Measurements from ENCODE around the gene PXDC1.
"Not testable (repeated sequence)": the region's sequence is repeated elsewhere in the genome, so short reads cannot be mapped to it uniquely, and the experiment has no call there.

The PXDC1 gene

GRCh38 chr6:3761989-3762270 lies 10.4 kb upstream of the PXDC1 start:
- no peak for DNase-seq

- DNase-seq = no peak
Measured at GRCh38 chr6:3759646-3760232, 8.2 kb upstream of the PXDC1 start.

GRCh38 chr6:3758842-3759144 lies 7.3 kb upstream of the PXDC1 start:
- DNase-seq = no peak

DNA sequence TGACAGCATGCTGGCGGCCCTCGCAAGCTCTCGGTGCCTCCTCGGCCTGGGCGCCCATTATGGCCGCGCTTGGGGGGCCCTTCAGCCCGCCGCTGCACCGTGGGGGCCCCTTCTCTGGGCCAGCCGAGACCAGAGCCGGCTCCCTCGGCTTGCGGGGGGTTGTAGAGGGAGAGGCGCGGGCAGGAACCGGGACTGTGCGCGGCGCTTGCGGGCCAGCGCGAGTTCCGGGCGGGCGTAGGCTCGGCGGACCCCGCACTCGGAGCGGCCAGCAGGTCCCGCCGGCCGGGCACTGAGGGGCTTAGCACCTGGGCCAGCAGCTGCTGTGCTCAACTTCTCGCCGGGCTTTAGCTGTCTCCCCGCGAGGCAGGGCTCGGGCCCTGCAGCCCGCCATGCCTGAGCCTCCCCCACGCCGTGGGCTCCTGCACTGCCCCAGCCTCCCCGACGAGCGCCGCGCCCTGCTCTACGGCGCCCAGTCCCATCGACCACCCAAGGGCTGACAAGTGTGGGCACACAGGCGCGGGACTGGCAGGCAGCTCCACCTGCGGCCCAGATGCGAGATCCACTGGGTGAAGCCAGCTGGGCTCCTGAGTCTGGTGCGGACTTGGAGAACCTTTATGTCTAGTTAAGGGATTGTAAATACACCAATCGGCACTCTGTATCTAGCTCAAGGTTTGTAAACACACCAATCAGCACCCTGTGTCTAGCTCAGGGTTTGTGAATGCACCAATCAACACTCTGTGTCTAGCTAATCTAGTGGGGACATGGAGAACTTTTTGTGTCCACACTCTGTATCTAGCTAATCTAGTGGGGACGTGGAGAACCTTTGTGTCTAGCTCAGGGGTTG lies 6.7 kb upstream of the PXDC1 start:
- not testable (repeated sequence) for DNase-seq

GRCh38 chr6:3757241-3757641 lies 5.7 kb upstream of the PXDC1 start:
- no peak for DNase-seq

DNA sequence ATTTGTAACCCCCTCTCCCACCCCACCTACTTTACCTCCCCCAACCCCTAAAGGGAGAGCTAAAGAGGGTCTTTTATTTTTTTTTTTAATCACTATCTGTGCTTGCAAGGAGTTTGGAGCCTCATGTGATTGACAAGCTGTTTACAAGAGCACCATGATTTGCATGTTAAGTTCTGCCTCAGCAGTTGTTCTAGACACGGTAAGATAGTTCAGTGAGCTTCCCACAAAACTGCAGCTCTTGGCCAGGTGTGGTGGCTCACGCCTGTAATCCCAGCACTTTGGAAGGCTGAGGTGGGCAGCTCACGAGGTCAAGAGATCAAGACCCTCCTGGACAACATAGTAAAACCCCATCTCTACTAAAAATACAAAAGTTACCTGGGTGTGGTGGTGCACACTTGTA lies 5.0 kb upstream of the PXDC1 start:
- DNase-seq = no peak

GRCh38 chr6:3755637-3756545 lies 4.4 kb upstream of the PXDC1 start:
- no peak for DNase-seq

DNA sequence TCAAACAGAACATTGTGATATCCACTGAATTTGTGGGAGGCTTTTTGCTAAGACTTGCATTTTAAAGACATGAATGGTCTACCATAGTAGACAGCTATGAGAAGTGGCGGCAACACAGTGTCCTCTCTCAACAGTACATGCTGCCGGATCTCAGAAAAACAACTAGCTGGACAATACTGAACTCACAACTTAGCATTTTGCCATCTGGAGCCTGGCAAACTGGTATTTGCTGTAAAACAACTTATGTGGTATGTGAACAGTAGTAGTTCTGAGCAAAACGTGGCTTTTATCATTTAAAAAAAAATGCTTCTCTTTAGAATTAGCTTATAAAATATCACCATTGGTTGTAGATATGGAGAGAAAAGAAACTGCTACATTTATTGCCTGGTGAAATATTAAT lies 3.3 kb upstream of the PXDC1 start:
- no peak for DNase-seq

DNA sequence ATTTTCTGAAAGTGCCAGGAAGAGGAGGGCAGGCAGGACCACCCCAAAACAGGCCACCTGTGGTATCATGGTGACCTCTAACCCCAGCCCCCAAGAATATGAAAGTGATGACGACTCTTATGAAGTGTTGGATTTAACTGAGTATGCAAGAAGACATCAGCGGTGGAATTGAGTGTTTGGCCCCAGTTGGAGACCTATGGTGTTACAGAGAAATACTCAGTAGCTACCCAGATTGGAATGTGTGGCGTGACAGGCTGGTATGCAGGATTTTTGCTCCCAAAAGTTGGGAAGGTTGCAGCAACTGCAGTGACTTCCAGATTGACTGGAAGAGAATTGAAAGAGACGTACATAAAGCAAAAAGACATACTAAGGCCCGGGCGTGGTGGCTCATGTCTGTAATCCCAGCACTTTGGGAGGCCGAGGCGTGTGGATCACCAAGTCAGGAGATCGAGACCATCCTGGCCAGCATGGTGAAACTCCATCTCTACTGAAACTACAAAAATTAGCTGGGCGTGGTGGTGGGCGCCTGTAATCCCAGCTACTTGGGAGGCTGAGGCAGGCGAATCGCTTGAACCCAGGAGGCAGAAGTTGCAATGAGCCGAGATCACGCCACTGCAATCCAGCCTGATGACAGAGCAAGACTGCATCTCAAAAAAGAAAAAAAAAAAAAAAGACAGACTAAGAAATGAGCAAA lies 2.7 kb upstream of the PXDC1 start:
- not testable (repeated sequence) for DNase-seq

- no peak for DNase-seq
Measured at GRCh38 chr6:3753228-3753835, 1.8 kb upstream of the PXDC1 start.

GRCh38 chr6:3752531-3753227 lies 1.2 kb upstream of the PXDC1 start:
- DNase-seq = no peak

- DNase-seq = no peak
Measured at GRCh38 chr6:3751730-3752530, 417 bp upstream of the PXDC1 start.

DNA sequence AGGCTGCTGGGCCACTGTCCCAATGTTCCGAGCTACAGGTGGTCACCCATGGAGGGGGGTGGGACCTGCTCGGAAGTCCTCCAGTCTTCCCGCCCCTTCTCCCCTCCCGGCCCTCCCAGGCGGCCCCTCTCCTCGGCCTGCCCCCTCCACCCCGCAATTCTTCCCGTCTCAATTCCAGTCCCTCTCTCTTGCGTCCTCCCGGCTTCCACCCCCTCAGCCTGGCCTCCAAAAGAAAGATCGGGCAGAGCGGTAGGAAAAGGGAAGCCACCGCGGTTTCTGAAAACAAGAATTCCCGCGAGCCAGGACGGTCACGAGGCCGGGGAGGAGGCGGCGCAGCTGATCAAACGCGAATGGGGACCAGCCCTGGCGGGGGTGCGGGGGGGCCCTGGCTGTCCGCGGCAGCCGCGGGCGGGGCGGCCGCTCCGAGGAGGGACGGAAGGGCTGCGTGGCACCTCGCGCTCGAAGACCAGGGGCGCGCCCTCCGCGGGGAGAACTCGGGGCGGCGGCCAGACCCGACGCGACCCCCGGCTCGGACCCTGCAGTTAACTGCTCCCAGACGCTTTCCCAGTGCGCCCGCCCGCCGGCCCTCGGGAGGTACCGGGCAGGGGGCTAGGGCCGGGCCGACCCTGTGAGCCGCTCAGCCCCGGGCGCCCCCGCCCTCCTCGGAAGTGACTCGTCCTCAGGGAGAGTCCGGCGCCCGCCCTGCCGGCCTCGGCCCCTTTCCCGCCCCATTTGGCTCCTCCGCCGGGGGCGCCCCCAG lies 1.0 kb downstream of the PXDC1 start:
- no peak for DNase-seq

GRCh38 chr6:3749977-3750316 lies 1.6 kb downstream of the PXDC1 start:
- DNase-seq = no peak

DNA sequence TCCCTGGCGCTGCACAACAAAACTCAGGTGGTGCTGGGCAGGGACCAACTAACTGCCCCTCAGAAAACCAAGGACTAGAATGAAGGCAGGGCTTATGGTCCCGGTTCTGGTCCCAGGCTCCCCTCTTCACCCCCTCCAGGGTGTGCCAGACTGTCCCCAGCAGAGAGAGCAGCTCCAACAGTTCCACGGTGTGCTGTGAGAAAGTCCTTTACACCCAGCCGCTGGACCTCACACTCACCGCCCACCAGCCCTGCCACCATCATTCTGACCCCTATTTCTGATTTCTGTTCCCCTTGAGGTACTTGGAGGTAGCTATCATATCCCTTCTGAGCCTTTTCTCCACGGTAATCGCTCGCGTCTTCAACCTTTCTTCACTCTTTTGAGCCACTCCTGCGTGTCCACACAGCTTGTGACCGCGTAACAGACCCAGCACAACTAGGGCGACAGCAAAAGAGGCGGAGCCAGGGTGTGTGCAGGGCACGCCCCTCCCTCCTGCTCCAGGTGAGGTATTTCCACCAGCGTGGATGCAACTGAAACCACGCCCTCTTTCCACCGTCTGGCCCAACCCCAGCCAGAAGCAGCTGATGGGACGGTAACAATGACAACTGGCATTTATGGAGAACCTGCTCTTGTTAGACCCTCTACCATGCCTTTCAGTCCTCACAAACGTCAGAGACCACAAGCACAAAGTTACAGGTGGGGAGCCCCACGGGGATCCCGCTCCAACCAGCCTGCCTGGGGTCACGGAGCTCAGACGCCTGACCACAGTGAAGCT lies 2.3 kb downstream of the PXDC1 start:
- no peak for DNase-seq

DNA sequence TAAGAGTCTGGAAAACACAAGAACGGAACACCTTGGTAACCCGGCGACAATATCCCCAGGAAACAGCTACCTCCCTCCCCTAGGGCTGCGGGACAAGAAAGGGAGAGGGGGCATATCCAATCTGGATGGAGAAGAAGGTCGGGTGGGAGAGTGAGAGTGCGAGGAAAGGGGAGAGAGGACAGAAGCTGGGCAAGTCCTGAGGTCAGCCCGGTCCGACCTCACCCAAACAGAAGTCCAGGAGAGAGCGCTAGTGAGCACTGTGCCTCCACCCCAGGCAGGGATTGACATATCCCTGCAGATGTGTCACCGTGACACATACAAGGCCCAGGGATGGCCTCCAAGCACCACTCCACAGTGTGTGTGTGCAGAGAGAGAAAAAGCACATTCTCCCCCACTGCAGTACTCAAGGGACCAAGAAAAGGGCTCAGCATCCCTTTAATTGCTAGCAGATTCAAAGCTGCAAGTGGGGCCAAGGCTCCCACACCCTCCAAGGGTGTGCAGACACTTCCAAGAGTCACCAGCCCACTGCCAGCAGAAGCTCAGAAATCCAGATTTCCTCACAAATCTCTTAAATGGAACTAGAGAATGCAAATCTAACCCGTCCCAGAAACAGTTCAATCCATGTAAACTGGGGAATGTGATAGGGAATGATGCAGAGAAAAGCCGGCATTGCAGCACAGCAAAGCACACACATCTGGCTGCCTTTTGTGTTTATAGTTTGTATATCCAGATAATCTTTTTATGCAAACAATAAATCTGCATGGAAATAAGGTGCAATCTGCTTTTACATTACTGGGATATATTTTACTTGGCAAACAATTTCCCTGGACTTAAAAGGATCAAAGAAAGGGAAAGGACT lies 3.1 kb downstream of the PXDC1 start:
- no peak for DNase-seq

DNA sequence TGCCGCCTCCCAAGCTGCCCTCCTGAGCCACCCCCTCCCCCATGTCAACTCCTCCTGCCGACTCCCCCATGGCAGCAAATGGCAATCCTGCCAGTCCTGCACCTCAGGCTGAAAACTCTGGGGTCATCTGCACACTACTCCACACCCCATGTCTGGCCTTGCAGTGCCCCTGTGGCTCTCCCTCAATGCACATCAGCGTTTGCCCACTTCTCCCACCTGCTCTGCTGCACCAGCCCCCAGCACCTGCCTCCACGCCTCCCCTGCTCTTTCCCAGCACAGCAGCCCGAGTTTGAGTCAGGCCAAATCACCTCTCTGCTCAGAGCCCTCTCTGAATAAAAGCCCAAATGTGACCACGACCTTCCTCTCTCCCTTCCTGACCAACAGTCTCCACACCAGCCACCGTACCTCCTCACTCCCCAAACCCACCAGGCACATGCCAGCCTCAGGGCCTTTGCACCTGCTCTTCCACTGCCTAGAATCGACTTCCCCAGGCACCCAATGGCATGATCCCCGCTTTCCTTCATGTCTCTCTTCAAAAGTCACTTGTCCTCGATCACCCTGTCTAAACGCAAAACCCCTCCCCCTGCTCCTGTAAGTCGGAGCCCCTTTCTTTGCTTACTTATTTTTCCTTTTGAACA lies 4.3 kb downstream of the PXDC1 start:
- no peak for DNase-seq

GRCh38 chr6:3746696-3747095 lies 4.8 kb downstream of the PXDC1 start:
- DNase-seq = no peak

Measured in NCI-H2081 treated with DMSO at 0.1 percent for 48 hours (cell line).